Spleen (tissue), 11 donors: ENCODE measurements around the gene LRRC4C. TPM values are rescaled to one million over a fixed set of nuclear protein-coding genes. Genes with fewer than 3 reads are reported as not detected.

ENCODE experiments used
- DNase-seq: peaks from one replicate; pipeline ENCODE4 v3.0.0-alpha.2; 2020
- H3K27ac ChIP-seq, 8 donors: fragments of 200-600 bp; sonication (generic) in 7 of 8; 1 replicate in 4 of 8; 2 replicates in 4 of 8; pipeline versions ENCODE4 v1.5.0 to v1.8.0; 2016 to 2021; ENCODE audit warnings: inconsistent platforms in 4 of 8, mild to moderate bottlenecking in 4 of 8, moderate library complexity in 1 of 8
- H3K27me3 ChIP-seq, 7 donors: fragments of 200-600 bp; sonication (generic) in 6 of 7; replicated peaks in 1 of 7; 1 replicate in 4 of 7; 2 replicates in 3 of 7; pipeline versions ENCODE4 v1.5.0 to v1.8.0; 2016 to 2021; ENCODE audit warnings: inconsistent platforms in 3 of 7, mild to moderate bottlenecking in 1 of 7
- H3K36me3 ChIP-seq, 6 donors: fragments of 200-600 bp; sonication (generic) in 5 of 6; 1 replicate in 4 of 6; 2 replicates in 2 of 6; pipeline versions ENCODE4 v1.5.0 to v1.8.0; 2016 to 2021; ENCODE audit warnings: inconsistent platforms in 2 of 6
- H3K4me1 ChIP-seq, 6 donors: fragments of 200-600 bp; sonication (generic) in 5 of 6; 1 replicate in 3 of 6; 2 replicates in 3 of 6; pipeline versions ENCODE4 v1.5.0 to v1.8.0; 2016 to 2021; ENCODE audit warnings: inconsistent platforms in 3 of 6
- H3K4me3 ChIP-seq, 8 donors: fragments of 200-600 bp; sonication (generic) in 7 of 8; 1 replicate in 4 of 8; 2 replicates in 4 of 8; pipeline versions ENCODE4 v1.5.0 to v1.8.0; 2016 to 2021; ENCODE audit warnings: inconsistent platforms in 4 of 8, mild to moderate bottlenecking in 4 of 8, moderate library complexity in 2 of 8
- H3K9me3 ChIP-seq, 8 donors: fragments of 200-600 bp; sonication (generic) in 7 of 8; 1 replicate in 4 of 8; 2 replicates in 4 of 8; pipeline versions ENCODE4 v1.5.0 to v1.8.0; 2016 to 2021; ENCODE audit warnings: inconsistent platforms in 4 of 8
- CTCF ChIP-seq, 11 experiments: fragments of 200-600 bp in 7 of 11; fragments of 450-650 bp in 4 of 11; sonication (generic) in 4 of 11; IDR thresholded peaks in 8 of 11; conservative IDR thresholded peaks in 3 of 11; 1 replicate in 7 of 11; 2 replicates in 4 of 11; pipeline versions ENCODE4 v1.4.0 to v1.8.0; 2016 to 2021; ENCODE audit warnings: antibody characterized with exemption in 11 of 11, inconsistent platforms in 4 of 11, mild to moderate bottlenecking in 1 of 11
- POLR2A ChIP-seq, 3 donors: fragments of 450-650 bp; IDR thresholded peaks; one replicate each; pipeline ENCODE4 v1.5.1; 2017; ENCODE audit warnings: antibody characterized with exemption in 3 of 3, mild to moderate bottlenecking in 1 of 3
- POLR2AphosphoS5 ChIP-seq, 3 donors: sonication (generic); formaldehyde crosslinking; IDR thresholded peaks; one replicate each; pipeline ENCODE4 v1.5.1; 2017; ENCODE audit warnings: antibody characterized with exemption in 3 of 3
- WGBS, 5 donors: extraction: QIAGEN DNeasy Blood & Tissue Kit in 3 of 5; methylation state at CpG; one replicate each; pipeline versions ENCODE4 v1.1.5 to v1.1.7; 2013 to 2018; 5-methylcytosine and 5-hydroxymethylcytosine counted together
- intact Hi-C: fragments of 100-400 bp; cut with DNase I; formaldehyde crosslinking; loops from one replicate; pipeline ENCODE4 v1.15.0; 2023; ENCODE audit warnings: low total_unique reads
- polyA plus RNA-seq, 3 donors: library from polyadenylated mRNA; stranded (reverse); fragments of 200-250 nt; gene quantifications; one replicate each; pipeline ENCODE4 v1.2.1, GENCODE V29; 2013
- total RNA-seq, 7 donors: library from RNA; depleted of rRNA in 3 of 7; stranded (reverse); fragments of >200 nt in 3 of 7; fragmentation: NEBNext Ultra II Directional in 4 of 7; extraction: Animal tissue kit (Norgen Biotek cat#: 25700) in 4 of 7; gene quantifications; one replicate each; pipeline versions ENCODE4 v1.1.0 to v1.2.1, GENCODE V29; 2016 to 2021
- donor health status: healthy with polysubstance abuse.
- donor health status: DM: no; HTN: no; CAD: no; lungs with moderate emphysema.
- donor health status: DM: no; HTN: no; CAD: no.
- donor health status: Bipolar disorder and iron deficiency.
- donor health status: healthy.
- donor health status: DM: no; HTN: no; CAD: no.
- donor health status: DM: yes; HTN: yes; CAD: no.

The LRRC4C gene
- total and polyA plus RNA-seq, 10 donors: 0.15 to 8.9 (median 1.9) TPM

- 18 to 28% (median 25%) methylated on average over 3 of the region's 3 CpGs for WGBS, 5 donors
- no peak overlapping the region for H3K4me3 ChIP-seq
- no peaks in the 10 kb centered on the region for H3K27me3 ChIP-seq
- H3K4me1 ChIP-seq: no peaks in the 10 kb centered on the region
- no peak overlapping the region for H3K27ac ChIP-seq
- DNase-seq: no peak
- H3K9me3 ChIP-seq: peaks cover 0 to 4% (median 0%) of the 10 kb centered on the region in 8 donors
- intact Hi-C loops: no loop called here
- no peak for TF ChIP-seq POLR2AphosphoS5 (IDR thresholded peaks at IDR 0.05)
- no peak for TF ChIP-seq CTCF (IDR thresholded peaks at IDR 0.05 in 8 of 11, conservative IDR thresholded peaks at IDR 0.05 in 3 of 11)
- TF ChIP-seq POLR2A (IDR thresholded peaks at IDR 0.05): no peak
- H3K36me3 ChIP-seq: no peaks in the 10 kb centered on the region
These were observed 45.6 kb downstream of the LRRC4C start for GRCh38 chr11:41413843-41414242.

- no peaks in the 10 kb centered on the region for H3K4me1 ChIP-seq
- intact Hi-C loops: no loop called here
- peaks cover 0 to 4% (median 0%) of the 10 kb centered on the region in 8 donors for H3K9me3 ChIP-seq
- no peak overlapping the region for H3K4me3 ChIP-seq
- no peaks in the 10 kb centered on the region for H3K27me3 ChIP-seq
- no peak overlapping the region for H3K27ac ChIP-seq
- H3K36me3 ChIP-seq: no peaks in the 10 kb centered on the region
- TF ChIP-seq CTCF (IDR thresholded peaks at IDR 0.05 in 8 of 11, conservative IDR thresholded peaks at IDR 0.05 in 3 of 11): no peak
- TF ChIP-seq POLR2A (IDR thresholded peaks at IDR 0.05): no peak
- no peak for TF ChIP-seq POLR2AphosphoS5 (IDR thresholded peaks at IDR 0.05)
- no peak for DNase-seq
These were observed 53.6 kb downstream of the LRRC4C start for GRCh38 chr11:41405812-41406211.

GRCh38 chr11:41404109-41404508, 55.3 kb downstream of the LRRC4C start:
- no peak for TF ChIP-seq POLR2AphosphoS5 (IDR thresholded peaks at IDR 0.05)
- TF ChIP-seq CTCF (IDR thresholded peaks at IDR 0.05 in 8 of 11, conservative IDR thresholded peaks at IDR 0.05 in 3 of 11): no peak
- no peak for TF ChIP-seq POLR2A (IDR thresholded peaks at IDR 0.05)
- Histone ChIP-seq H3K27me3 (no peaks in the 10 kb centered on the region), H3K36me3 (no peaks in the 10 kb centered on the region), H3K4me3 (no peak overlapping the region), H3K27ac (no peak overlapping the region), H3K9me3 (no peaks in the 10 kb centered on the region), H3K4me1 (no peaks in the 10 kb centered on the region)
- no peak for DNase-seq
- WGBS, 5 donors: 85 to 96% (median 92%) methylated on average over 2 of the region's 2 CpGs
- intact Hi-C loops: no loop called here

- 50 to 83% (median 63%) methylated on average over 2 of the region's 2 CpGs for WGBS, 5 donors
- intact Hi-C loops: no loop called here
- TF ChIP-seq CTCF (IDR thresholded peaks at IDR 0.05 in 8 of 11, conservative IDR thresholded peaks at IDR 0.05 in 3 of 11) (no peak), POLR2AphosphoS5 (IDR thresholded peaks at IDR 0.05) (no peak), POLR2A (IDR thresholded peaks at IDR 0.05) (no peak)
- no peak for DNase-seq
- no peaks in the 10 kb centered on the region for H3K36me3 ChIP-seq
- H3K9me3 ChIP-seq: no peaks in the 10 kb centered on the region
- H3K4me1 ChIP-seq: no peaks in the 10 kb centered on the region
- no peak overlapping the region for H3K27ac ChIP-seq
- no peak overlapping the region for H3K4me3 ChIP-seq
- H3K27me3 ChIP-seq: no peaks in the 10 kb centered on the region
These were observed 56.0 kb downstream of the LRRC4C start for GRCh38 chr11:41403458-41403857.
